GM23338 (cell line): ENCODE data around the gene MAMSTR.

ENCODE experiments used
- CREB1 ChIP-seq: fragments of 250-450 bp; sonication (Bioruptor Pico); IDR thresholded peaks from 2 replicates; pipeline ENCODE4 v1.5.0; 2020; ENCODE audit warnings: low read depth, mild to moderate bottlenecking, moderate library complexity
- CTCF ChIP-seq, 2 experiments: fragments of 200-600 bp in 1 of 2; sonication (generic) in 1 of 2; conservative IDR thresholded peaks; 2 replicates each; pipeline versions ENCODE4 v1.5.1 to v1.6.1; 2016 to 2017; ENCODE audit warnings: antibody characterized with exemption in 2 of 2, low read depth in 2 of 2, mild to moderate bottlenecking in 2 of 2, moderate library complexity in 1 of 2
- EZH2 ChIP-seq: fragments of 200-600 bp; sonication (generic); IDR thresholded peaks from one replicate; pipeline ENCODE4 v1.8.0; 2017; ENCODE audit warnings: antibody characterized with exemption, mild to moderate bottlenecking, low read depth; ENCODE audit not compliant: unreplicated experiment
- EZH2phosphoT487 ChIP-seq: fragments of 200-600 bp; sonication (generic); IDR thresholded peaks from one replicate; pipeline ENCODE4 v1.8.1; 2018; ENCODE audit warnings: antibody characterized with exemption; ENCODE audit not compliant: unreplicated experiment
- JUNB ChIP-seq: IDR thresholded peaks from one replicate; pipeline ENCODE4 v1.6.1; 2016; ENCODE audit warnings: antibody characterized with exemption; ENCODE audit not compliant: unreplicated experiment
- POLR2AphosphoS5 ChIP-seq: IDR thresholded peaks from 2 replicates; pipeline ENCODE4 v1.6.1; 2016; ENCODE audit warnings: antibody characterized with exemption, low read depth
- ZNF114 ChIP-seq: fragments of 250-450 bp; sonication (Bioruptor Pico); IDR thresholded peaks from 2 replicates; pipeline ENCODE4 v1.5.0; 2020; ENCODE audit warnings: mild to moderate bottlenecking, moderate library complexity

- TF ChIP-seq EZH2 (no peak), CTCF (conservative IDR thresholded peaks at IDR 0.05; ENCODE audit: low read depth in 2 of 2) (no peak), ZNF114 (no peak), EZH2phosphoT487 (no peak), POLR2AphosphoS5 (no peak), JUNB (no peak), CREB1 (CRISPR knock-in tag) (no peak)
These were observed 46.5 kb downstream of the MAMSTR start, which contains the start of gene NTN5 for GRCh38 chr19:48672994-48673393.
